Stimulated activated CD8-positive, alpha-beta memory T cell treated with anti-CD3 and anti-CD28 coated beads, Interleukin-7, amount 100 ng/mL, for 24 hours (primary cell): ENCODE results near the gene ST3GAL3.

Experiments used
- DNase-seq: peaks from one replicate; pipeline ENCODE4 v3.0.0-alpha.2; 2020; ENCODE audit warnings: low read depth

ST3GAL3 gene, protein sequence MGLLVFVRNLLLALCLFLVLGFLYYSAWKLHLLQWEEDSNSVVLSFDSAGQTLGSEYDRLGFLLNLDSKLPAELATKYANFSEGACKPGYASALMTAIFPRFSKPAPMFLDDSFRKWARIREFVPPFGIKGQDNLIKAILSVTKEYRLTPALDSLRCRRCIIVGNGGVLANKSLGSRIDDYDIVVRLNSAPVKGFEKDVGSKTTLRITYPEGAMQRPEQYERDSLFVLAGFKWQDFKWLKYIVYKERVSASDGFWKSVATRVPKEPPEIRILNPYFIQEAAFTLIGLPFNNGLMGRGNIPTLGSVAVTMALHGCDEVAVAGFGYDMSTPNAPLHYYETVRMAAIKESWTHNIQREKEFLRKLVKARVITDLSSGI

DNA sequence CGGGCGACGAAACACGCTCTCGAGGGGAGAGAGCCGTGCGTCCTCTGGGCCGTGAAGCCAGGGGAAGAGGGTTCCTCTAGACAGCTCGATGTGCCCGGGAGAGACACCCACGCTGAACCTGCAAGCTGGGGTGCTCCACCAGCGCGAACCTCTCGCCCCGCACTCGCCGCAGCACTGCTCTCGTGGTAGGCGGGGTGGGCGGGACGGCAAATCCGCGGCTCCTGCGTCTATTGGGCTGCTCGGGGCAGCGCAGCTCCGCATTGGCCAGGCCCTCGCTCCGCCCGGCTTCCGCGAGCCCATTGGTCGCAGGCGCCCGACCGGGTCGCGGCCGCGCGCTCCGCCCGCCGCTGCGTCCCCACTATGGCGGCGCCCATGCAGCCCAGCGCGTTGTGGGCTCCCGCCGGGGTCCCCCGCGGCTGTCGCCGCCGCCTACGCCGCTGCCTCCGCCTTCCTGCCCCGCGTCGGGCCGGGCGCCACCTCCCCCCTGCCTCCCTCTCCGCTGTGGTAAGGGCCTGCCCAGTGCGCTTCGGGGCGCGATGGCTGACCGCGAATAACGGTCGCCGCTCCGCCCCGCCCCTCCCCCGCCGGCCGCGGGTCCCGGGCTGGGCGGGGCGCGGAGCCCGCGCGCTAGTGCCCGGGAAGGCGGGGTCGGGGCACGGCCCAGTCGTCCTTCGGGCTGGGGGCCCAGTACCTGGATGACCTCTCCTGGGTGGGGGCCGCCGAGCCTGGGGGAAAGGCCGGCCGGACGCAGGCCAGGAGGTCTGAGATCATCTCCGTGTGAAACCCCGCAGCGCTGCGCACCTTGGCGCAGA, at the start of gene ST3GAL3:
Gene ST3GAL3, plus strand, starts transcription at position 347 of the 812 bp plus-strand sequence. CDS start 28,727 bp downstream, outside the sequence.
- peak; percentile 87 for DNase-seq

DNA sequence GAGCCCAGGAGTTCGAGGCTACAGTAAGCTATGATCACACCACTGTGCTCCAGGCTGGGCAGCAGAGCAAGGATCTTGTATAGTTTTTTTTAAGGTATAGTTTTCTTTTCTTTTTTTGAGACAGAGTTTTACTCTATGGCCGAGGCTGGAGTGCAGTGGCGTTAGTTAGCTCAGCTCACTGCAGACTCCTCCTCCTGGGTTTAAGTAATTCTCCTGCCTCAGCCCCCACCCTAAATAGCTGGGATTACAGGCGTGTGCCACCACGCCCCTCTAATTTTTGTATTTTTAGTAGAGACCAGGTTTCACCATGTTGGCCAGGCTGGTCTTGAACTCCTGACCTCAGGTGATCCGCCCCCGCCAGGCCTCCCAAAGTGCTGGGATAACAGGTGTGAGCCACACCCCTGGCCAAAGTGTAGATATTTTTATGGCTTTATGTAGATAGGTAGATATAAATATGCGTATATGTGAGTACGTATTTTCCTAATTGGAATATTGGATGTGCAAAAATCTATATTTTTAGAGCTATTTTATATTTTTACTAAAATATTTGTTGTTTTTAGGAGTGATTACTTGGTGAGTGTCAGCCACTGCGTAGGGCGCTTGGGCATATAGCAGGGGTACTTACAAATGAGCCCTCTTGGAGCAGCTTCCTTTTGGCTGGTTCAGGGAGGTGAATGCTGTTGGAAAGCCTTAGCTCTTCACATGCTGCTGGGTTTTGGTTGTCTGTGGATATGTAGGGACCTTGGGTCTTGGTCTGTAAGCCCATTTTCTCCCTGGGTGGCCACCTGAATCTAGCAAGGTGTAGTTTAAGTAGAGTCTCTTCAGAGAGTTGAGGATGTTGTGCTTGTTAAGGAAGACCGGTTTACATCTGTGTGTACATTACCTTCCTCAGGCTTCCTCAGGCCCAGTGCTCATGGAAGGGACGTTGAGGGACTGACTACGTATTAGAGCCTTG, 47.8 kb upstream of the ST3GAL3 start:
- DNase-seq, result no peak

DNA sequence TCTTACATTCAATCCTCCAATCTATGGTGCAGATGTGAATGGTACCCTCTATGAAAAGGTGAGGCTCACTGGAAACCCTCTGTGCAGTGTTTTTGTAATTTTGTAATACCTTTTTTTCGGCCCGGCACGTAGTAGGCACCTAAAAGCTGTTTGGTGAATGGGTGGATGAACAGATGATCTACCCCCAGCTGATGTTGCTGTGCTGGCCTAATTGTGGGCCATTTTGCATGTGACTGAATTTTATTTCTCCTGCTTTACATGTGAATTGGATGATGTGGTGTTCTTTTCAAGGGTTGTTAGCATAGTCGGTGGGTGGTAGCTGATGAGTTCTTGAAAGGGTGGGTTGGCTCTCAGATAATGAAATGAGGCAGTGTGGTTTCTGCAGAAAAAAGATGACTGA, 47.0 kb upstream of the ST3GAL3 start:
- no peak for DNase-seq

DNA sequence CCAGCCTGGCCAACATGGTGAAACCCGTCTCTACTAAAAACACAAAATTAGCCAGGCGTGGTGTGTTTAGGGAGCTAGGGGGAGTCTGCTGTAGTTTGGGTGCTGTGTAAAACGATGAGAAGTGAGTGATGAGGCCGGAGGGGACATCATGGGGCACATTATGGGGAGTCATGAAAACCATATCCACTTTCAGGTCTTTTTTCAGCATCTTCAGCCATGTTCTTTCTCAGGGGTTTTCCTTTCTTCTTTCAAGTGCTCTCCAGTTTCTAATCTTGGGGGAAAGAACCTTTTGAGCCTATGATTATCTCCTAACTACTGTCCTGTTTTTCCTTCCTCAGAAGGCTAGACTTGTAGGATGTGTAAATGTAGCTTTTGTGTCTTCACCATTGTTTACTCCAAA, 43.0 kb upstream of the ST3GAL3 start:
- no peak for DNase-seq

DNA sequence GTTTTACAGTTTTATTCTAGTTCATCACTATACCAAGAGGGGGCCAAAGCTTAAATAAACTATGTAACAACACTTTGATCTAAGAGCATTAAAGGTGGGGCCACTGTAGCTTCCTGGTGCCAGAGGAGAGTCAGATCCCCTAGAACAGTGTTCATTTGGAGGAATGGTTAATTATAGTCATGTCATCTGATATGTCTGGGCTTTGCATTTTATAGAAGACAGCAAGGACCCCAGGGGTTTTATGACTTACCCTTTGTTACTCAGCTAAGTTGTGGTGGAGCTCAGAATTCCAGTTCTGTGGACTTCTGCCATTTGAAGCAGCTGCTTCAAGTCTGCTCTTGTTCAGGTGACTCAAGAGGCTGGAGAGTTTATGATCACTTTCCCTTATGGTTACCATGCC, 40.7 kb upstream of the ST3GAL3 start:
- no peak for DNase-seq

DNA sequence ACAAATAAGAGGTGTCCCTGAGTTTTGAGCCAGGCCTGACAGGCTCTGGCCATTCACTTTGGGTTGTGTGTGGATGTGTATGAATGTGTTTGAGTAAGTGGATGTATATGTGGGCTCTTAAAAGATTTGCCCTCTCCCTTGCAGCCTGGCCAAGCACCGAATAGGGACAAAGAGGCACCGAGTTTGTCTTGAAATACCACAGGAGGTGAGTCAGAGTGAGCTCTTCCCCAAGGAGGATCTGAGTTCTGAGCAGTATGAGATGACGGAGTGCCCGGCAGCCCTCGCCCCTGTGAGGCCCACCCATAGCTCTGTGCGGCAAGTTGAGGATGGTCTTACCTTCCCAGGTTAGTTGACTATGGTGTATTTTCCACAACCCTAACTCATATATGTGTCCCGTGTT, 38.4 kb upstream of the ST3GAL3 start:
- DNase-seq, result no peak

DNA sequence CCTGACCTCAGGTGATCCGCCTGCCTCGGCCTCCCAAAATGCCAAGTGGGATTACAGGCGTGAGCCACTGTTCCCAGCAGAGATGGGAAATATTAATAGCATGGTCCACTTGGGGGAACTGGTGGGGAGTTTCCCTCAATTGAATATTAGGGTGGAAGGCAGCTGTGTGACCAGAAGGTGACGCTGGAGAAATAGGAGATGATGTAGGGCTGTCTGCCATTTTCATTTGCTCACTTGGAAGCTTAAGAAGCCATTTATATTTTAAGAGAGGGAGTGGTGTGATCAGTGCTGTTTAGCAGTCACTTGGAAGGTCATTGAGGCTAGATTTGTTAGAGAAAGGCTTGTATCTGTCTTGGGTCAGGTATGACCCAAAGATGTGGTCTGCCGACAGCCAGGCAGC, 37.5 kb upstream of the ST3GAL3 start:
- DNase-seq, result no peak

DNA sequence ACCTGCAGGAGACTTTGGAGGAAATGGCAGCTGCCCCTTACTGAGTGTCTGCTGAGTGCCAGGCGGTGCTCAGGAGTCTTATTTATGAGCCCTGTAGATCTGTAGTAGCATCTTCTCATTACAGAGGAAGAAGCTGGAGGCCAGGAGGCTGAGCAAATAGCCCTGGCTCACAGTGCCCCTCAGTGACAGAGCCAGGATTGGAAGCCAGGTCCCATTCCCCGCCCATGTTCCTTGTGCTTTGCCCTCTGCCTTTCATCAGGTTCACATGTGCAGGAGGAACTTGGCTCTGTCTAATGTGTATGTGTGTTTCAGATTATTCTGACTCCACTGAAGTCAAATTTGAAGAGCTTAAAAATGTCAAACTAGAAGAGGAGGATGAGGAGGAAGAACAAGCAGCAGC, 36.1 kb upstream of the ST3GAL3 start:
- no peak for DNase-seq

DNA sequence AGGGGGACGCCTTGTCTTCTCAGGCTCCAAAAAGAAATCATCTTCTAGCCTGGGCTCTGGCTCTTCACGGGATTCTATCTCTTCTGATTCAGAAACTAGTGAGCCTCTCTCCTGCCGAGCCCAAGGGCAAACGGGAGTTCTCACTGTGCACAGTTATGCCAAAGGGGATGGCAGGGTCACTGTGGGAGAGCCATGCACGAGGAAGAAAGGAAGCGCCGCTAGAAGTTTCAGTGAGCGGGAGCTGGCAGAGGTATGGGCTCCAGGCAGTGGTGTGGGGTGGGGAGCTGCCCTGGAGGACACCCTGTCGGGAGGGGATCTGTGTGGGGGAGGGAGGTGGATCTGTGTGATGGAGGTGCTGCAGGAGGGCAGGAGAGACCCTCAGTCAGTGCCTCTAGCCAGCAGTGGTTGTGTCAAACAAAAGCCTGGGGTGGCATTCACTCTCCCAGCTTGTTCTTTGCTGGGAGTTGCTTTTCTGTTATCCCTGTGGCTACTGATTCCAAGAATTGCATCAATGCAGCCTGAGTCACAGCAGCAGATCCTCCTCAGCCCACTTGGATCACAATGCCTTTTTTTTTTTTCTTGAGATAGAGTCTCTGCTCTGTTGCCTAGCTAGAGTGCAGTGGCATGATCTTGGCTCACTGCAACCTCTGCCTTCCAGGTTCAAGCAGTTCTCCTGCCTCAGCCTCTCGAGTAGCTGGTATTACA, 35.6 kb upstream of the ST3GAL3 start:
- DNase-seq, result no peak

DNA sequence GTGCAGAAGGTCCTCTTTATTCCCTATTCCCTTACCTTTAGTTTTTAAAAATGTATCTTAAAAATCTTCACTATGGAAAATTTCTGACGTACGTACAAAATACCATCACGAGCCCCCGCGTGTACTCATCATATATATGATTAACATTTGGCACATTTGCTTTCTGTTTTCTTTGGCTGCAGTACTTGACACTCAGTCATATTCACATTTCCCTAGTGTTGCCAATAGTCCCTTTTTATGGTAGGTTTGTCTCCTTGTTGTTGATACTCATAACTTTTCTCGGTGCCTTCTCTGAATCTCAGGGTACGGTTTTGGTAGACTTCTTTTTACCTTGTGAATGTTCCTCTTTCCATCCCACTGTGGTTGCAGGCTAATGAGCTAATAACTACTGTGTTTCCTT, 34.1 kb upstream of the ST3GAL3 start:
- DNase-seq, result no peak

DNA sequence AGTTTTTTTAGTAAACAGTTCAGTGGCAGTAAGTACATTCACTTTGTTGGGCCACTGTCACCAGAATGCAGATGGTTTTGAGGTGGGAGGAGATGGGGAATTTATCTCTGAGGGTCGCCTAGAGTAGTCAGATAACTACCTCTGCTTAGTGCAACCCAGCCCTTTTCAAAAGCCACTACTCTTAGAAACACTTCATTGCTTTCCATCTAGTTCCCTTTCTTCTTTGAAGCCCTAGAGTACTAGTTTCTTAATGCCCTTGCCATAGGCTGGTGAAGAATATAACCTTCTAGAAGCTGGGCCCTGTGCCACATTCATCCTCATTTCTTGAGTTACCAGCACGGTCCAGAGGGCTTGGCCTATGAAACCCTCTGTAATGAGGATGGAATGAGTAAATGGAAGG, 28.4 kb upstream of the ST3GAL3 start:
- no peak for DNase-seq

DNA sequence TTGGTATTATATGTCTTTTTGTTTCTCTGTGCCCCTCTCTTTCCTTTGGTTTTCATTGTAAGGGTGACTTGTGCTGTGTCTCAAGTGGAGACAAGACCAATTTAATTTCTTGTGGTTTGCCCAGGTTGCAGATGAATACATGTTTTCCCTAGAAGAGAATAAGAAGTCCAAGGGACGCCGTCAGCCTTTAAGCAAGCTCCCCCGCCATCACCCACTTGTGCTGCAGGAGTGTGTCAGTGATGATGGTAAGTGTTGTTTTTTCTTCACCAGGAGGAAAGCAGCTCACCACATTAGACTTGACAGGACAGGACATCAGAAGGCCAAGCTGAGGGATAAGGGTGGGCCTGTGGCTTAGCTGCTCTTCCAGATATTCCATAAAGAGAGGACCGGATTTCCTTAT, 23.8 kb upstream of the ST3GAL3 start:
- no peak for DNase-seq

DNA sequence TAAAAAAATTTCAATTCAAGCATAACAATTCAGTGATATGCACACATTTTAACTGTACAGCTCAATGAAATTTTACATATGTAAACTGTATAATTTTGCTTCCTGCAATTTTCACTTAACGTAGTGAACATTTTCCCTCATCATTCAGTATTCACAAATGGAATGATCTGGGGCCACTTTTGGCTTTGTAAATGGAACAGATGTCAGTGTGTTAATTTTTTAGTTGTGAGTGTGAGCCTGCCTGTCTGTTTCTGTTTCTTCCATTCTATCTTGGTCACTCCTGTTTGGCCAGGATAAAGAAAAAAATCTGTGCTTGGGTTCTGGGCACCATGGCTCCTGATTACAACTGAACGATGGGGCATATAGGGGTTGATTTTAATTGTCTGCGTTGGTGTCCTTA, 20.5 kb upstream of the ST3GAL3 start:
- no peak for DNase-seq

DNA sequence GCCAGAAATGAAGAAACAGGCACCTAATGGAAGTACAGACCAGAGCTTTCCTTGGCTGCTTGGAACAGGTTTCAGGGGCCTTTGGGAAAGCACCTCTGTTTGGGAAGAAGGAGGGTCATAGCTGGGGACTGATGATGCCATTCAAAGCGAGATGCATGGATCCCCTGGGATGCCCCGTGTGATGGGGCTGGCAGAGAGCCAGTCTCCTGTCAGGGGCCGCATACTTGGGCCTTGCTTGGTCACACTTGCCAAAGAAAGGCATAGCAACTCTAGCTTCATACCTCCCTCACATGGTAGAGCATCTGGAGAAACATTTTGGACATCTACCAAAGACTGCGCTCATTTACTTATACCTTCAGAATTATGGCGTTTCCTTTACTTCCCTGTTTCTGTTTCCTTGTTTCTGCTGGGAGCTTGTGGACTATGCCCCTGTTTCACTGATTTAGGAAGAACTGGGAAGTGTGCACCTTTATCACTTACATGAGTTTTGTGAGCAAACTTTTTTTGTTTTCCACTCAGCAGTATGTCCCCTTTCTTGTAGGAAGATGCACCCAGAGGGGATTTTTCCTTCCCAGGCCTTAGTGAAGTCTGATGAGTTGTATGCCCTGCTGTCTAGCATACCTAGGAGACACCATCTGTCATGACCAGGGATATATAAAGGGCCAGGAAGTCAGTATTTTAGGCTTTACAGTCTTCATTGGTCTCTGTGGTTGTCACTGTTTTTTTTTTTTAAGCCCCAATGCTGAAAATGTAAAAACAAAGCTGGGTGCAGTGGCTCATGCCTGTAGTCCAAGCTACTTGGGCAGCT, 19.8 kb upstream of the ST3GAL3 start:
- no peak for DNase-seq

DNA sequence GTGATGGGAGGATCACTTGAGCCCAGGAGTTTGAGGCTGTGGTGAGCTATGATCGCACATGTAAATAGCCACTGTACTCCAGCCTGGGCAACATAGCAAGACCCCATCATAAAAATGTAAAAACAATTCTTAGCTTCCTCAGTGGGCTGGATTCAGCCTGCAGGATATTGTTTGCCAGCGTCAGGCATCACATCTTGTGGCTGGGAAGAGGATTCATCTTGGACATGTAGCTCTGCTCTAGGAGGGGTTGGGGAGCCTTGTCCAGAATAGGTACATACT, 19.3 kb upstream of the ST3GAL3 start:
- DNase-seq, result no peak

DNA sequence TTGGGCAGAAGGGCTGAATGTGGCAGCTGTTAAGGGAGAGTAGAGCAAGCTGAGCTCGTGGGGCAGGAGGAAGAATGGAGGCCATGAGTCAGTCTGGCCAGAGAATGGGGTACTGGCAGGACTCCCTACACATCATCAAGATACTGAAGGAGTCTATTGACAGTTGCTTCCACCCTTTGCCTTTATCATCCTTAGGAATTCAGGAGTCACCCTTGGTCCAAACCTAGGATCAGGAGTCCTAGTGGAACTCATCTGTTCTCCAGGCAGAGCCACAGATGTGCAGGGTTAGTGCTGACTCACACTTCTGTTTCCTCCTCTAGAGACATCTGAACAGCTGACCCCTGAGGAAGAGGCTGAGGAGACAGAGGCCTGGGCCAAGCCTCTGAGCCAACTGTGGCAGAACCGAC, 18.7 kb upstream of the ST3GAL3 start:
- DNase-seq, result no peak

DNA sequence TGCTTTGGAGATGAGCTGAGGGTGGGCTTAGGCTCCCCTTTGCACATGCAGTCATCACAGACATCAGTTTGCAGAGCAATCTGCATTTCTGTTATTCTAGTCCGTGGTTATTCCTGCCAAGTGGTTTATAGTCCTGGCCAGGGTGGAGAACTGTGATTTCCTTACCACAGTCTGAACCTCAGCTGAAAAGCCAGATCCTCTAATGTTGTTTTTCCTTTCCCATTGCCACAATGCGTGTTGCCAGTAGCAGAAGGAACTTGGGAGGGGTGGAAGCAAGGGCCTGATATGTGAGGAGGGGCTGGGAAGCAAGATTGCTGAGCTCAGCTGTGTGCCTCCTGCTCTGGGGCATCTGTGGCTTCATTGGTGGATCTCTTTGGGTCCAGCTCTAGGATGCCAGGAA, 18.0 kb upstream of the ST3GAL3 start:
- no peak for DNase-seq

DNA sequence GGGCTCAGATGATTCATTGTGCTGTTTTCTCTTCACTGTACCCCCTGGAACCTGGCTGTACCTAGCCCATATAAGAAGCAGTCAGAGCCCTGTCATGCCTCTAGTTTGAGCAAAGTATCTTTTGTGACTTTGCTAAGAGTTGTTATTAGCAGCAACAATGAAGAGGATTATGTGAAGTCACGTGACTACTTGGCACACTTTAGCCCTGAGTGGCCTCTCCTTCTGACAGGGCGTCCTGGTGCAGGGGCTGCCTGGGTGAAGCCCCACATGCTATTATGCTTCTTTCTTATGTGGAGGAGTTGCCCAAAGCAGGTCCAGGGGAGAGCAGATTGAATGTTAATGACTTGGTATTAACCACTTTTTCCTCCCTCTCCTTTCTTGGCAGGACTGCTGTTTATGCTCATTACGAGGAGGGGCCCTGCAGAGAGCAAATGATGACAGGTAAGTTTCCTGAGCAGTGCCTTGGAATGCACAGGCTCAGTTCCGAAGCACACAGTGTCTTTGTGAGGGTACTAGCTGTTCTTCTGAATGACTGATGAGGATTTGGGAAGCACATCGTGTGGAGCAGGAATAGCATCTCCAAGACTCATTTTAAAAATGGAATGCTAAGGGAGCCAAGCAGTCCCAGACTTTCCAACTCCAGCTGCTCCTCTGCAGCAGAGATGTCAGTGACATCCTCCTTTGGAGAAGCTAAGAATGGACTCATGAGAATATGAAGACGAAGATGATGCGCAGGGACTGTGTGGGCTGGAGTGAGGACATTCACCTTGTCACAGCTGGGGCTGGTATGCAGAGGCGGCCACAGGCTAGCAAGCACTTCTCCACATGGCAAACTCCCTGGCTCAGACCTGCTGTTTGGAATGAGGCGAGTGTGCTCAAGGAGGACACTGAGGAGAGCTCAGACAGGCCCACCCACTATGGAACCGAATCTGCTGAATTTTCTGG, 15.2 kb upstream of the ST3GAL3 start:
- DNase-seq, result no peak

DNA sequence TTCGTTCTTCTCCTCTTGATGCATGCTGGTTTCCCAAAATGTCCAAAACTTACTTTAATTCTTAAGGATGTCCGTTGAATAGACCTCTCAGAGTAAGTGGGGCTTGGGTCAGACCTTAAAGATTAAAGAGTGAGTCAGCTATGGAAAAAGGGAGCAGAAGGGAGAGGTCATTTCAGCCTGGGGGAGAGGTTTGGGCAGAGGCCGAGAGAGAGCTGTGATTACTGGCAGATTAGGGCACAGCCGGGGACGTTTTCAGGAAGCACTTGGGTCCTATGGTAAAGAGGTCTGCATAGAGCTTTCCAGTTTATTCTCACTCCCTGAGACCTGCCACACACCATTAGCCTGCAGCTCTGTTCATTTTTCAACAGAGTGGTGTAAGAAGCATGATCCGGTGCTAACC, 14.0 kb upstream of the ST3GAL3 start:
- DNase-seq, result no peak

DNA sequence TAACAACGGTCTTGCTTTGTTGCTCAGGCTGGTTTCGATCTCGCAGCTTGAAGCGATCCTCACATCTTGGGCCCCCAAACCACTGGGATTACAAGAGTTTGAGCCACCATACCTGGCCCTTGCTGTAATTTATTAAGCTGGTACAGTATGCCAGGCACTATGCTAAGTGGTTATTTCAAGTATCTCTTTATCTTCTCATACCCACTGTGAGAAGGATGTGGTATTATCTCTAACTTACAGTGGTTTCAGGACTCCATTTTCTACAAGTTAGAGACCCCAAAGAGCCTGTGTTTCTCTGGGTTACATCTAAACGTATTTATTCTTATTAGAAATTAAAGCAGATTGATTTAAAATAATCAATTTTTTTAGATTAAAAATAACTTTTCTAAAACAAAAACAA, 8.1 kb upstream of the ST3GAL3 start:
- DNase-seq, result no peak
